HCT116 (cell line): Measurements from ENCODE around the gene COQ10B.

Source experiments
- CBX3 ChIP-seq: IDR thresholded peaks from 2 replicates; pipeline ENCODE4 v1.6.1; 2012; ENCODE audit warnings: low read depth
- POLR2AphosphoS5 ChIP-seq: IDR thresholded peaks from 2 replicates; pipeline ENCODE4 v1.6.1; 2011; ENCODE audit warnings: mild to moderate bottlenecking, low read depth, low read length, moderate library complexity
- RAD21 ChIP-seq: IDR thresholded peaks from 2 replicates; pipeline ENCODE4 v1.6.1; 2012; ENCODE audit warnings: low read depth, mild to moderate bottlenecking
- ZNF274 ChIP-seq: fragments of 200-500 bp; sonication (Bioruptor generic); IDR thresholded peaks from 2 replicates; pipeline ENCODE4 v1.6.1; 2014; ENCODE audit warnings: mild to moderate bottlenecking, low read depth, low read length, inconsistent platforms
- TF ChIP-seq, protein P1 (sequence below), 3 experiments: fragments of 200-600 bp in 1 of 3; sonication (generic) in 1 of 3; IDR thresholded peaks in 2 of 3; conservative IDR thresholded peaks in 1 of 3; 2 replicates each; pipeline ENCODE4 v1.5.1; 2012 to 2017; ENCODE audit warnings: low read depth in 2 of 3, low read length in 2 of 3, antibody characterized with exemption in 1 of 3, borderline replicate concordance in 1 of 3, control low read depth in 1 of 3, mild to moderate bottlenecking in 1 of 3, mixed read lengths in 1 of 3, mixed run types in 1 of 3, moderate library complexity in 1 of 3; ENCODE audit not compliant: insufficient read depth in 1 of 3
- TF ChIP-seq, protein P2 (sequence below): IDR thresholded peaks from 2 replicates; pipeline ENCODE4 v1.6.1; 2011; ENCODE audit warnings: mild to moderate bottlenecking, low read length, moderate library complexity; ENCODE audit not compliant: insufficient replicate concordance; ENCODE audit errors: extremely low read depth

DNA sequence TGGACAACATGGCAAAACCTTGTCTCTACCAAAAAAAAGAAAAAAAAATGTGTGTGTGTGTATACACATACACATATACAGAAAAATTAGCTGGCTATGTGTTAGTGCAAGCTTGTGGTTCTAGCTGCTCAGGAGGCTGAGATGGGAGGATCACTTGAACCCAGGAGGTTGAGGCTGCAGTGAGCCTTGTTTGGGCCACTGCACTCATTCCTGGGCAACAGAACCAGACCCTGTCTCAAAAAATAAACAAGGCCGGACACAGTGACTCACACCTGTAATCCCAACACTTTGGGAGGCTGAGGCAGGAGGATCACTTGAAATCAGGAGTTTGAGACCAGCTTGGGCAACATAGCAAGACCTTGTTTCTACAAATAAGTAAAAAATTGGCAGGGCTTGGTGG is 2.1 kb downstream of the COQ10B start:
- TF ChIP-seq, protein P1, sequence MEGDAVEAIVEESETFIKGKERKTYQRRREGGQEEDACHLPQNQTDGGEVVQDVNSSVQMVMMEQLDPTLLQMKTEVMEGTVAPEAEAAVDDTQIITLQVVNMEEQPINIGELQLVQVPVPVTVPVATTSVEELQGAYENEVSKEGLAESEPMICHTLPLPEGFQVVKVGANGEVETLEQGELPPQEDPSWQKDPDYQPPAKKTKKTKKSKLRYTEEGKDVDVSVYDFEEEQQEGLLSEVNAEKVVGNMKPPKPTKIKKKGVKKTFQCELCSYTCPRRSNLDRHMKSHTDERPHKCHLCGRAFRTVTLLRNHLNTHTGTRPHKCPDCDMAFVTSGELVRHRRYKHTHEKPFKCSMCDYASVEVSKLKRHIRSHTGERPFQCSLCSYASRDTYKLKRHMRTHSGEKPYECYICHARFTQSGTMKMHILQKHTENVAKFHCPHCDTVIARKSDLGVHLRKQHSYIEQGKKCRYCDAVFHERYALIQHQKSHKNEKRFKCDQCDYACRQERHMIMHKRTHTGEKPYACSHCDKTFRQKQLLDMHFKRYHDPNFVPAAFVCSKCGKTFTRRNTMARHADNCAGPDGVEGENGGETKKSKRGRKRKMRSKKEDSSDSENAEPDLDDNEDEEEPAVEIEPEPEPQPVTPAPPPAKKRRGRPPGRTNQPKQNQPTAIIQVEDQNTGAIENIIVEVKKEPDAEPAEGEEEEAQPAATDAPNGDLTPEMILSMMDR (IDR thresholded peaks at IDR 0.05 in 2 of 3, conservative IDR thresholded peaks at IDR 0.05 in 1 of 3; ENCODE audit: borderline replicate concordance in 1 of 3, insufficient read depth in 1 of 3, low read depth in 2 of 3, low read length in 2 of 3) = no peak
- TF ChIP-seq CBX3 (no peak), POLR2AphosphoS5 (no peak), RAD21 (no peak), ZNF274 (no peak)
- TF ChIP-seq, protein P2, sequence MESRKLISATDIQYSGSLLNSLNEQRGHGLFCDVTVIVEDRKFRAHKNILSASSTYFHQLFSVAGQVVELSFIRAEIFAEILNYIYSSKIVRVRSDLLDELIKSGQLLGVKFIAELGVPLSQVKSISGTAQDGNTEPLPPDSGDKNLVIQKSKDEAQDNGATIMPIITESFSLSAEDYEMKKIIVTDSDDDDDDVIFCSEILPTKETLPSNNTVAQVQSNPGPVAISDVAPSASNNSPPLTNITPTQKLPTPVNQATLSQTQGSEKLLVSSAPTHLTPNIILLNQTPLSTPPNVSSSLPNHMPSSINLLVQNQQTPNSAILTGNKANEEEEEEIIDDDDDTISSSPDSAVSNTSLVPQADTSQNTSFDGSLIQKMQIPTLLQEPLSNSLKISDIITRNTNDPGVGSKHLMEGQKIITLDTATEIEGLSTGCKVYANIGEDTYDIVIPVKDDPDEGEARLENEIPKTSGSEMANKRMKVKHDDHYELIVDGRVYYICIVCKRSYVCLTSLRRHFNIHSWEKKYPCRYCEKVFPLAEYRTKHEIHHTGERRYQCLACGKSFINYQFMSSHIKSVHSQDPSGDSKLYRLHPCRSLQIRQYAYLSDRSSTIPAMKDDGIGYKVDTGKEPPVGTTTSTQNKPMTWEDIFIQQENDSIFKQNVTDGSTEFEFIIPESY = no peak
